Mesodermal cell (in vitro differentiated cells): Measurements from ENCODE around the gene SERPINF2.

Experiments used
- H3K27ac ChIP-seq: 2 replicates; pipeline ENCODE4 v1.7.0; 2013; ENCODE audit warnings: mild to moderate bottlenecking, low read depth, low read length, moderate library complexity; ENCODE audit not compliant: severe bottlenecking
- H3K36me3 ChIP-seq: 2 replicates; pipeline ENCODE4 v1.7.1; 2013; ENCODE audit warnings: mild to moderate bottlenecking, low read length, moderate library complexity; ENCODE audit not compliant: control insufficient read depth, insufficient read depth
- H3K4me1 ChIP-seq: one replicate; pipeline ENCODE4 v1.7.1; 2013; ENCODE audit warnings: mild to moderate bottlenecking, low read length; ENCODE audit not compliant: insufficient read depth, control insufficient read depth, poor library complexity, severe bottlenecking
- H3K4me3 ChIP-seq: 2 replicates; pipeline ENCODE4 v1.7.0; 2013; ENCODE audit warnings: low read length, control low read depth, mild to moderate bottlenecking; ENCODE audit not compliant: insufficient read depth, poor library complexity, severe bottlenecking; ENCODE audit errors: extremely low read depth
- H3K9me3 ChIP-seq: 2 replicates; pipeline ENCODE4 v1.7.1; 2013; ENCODE audit warnings: mild to moderate bottlenecking, low read length, moderate library complexity; ENCODE audit not compliant: control insufficient read depth
- WGBS, 2 experiments: methylation state at CpG; one replicate each; pipeline ENCODE4 v1.1.5; 2013; ENCODE audit warnings: missing lambda C conversion rate in 2 of 2; ENCODE audit not compliant: insufficient coverage in 2 of 2; 5-methylcytosine and 5-hydroxymethylcytosine counted together

The SERPINF2 gene

GRCh38 chr17:1727258-1727789 is 15.3 kb upstream of the SERPINF2 start:
- H3K4me3 ChIP-seq: no peak overlapping the region
- WGBS, 2 experiments: 95 to 97% methylated on average over 21 of the region's 21 CpGs
- peaks cover 6% of the 10 kb centered on the region for H3K4me1 ChIP-seq
- no peaks in the 10 kb centered on the region for H3K9me3 ChIP-seq
- H3K36me3 ChIP-seq: peaks cover 13% of the 10 kb centered on the region
- no peak overlapping the region for H3K27ac ChIP-seq

- Histone ChIP-seq H3K9me3 (no peaks in the 10 kb centered on the region), H3K36me3 (peaks cover 16% of the 10 kb centered on the region), H3K4me3 (no peak overlapping the region), H3K4me1 (peaks cover 2% of the 10 kb centered on the region), H3K27ac (no peak overlapping the region)
- 94 to 96% methylated on average over 23 to 24 of the region's 28 CpGs for WGBS, 2 experiments
Observed at GRCh38 chr17:1727876-1728630, 14.6 kb upstream of the SERPINF2 start.

DNA sequence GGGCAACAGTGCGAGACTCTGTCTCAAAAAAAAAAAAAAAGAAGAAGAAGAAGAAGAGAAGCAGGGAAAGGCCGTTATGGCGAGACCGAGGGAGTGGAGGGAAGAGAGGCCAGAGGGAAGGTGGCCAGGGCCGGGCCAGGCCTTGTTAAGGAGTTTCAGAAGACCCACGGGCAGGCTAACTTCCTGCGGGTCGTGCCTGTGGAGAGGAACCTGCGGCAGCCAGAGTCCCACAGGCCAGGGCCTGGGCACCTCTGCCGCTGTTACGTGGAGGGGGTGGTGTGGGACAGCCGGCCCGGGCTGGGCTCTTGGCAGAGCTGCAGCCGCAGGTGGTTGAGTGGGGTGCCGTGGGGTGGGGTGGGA is 12.7 kb upstream of the SERPINF2 start:
- Histone ChIP-seq H3K4me1 (no peaks in the 10 kb centered on the region), H3K36me3 (peaks cover 20% of the 10 kb centered on the region), H3K4me3 (no peak overlapping the region), H3K27ac (no peak overlapping the region), H3K9me3 (no peaks in the 10 kb centered on the region)
- WGBS, 2 experiments: 91 to 98% methylated on average over 12 to 15 of the region's 15 CpGs

- WGBS, 2 experiments: 93 to 96% methylated on average over 33 to 37 of the region's 40 CpGs
- Histone ChIP-seq H3K9me3 (no peaks in the 10 kb centered on the region), H3K27ac (no peak overlapping the region), H3K4me3 (no peak overlapping the region), H3K36me3 (peaks cover 20% of the 10 kb centered on the region), H3K4me1 (no peaks in the 10 kb centered on the region)
Observed at GRCh38 chr17:1730326-1731193, 12.1 kb upstream of the SERPINF2 start.

- Histone ChIP-seq H3K4me1 (peaks cover 5% of the 10 kb centered on the region), H3K36me3 (peaks cover 20% of the 10 kb centered on the region), H3K4me3 (no peak overlapping the region), H3K9me3 (no peaks in the 10 kb centered on the region), H3K27ac (no peak overlapping the region)
- 91 to 100% methylated on average over 6 to 7 of the region's 10 CpGs for WGBS, 2 experiments
Observed at GRCh38 chr17:1731194-1731506, 11.5 kb upstream of the SERPINF2 start.

DNA sequence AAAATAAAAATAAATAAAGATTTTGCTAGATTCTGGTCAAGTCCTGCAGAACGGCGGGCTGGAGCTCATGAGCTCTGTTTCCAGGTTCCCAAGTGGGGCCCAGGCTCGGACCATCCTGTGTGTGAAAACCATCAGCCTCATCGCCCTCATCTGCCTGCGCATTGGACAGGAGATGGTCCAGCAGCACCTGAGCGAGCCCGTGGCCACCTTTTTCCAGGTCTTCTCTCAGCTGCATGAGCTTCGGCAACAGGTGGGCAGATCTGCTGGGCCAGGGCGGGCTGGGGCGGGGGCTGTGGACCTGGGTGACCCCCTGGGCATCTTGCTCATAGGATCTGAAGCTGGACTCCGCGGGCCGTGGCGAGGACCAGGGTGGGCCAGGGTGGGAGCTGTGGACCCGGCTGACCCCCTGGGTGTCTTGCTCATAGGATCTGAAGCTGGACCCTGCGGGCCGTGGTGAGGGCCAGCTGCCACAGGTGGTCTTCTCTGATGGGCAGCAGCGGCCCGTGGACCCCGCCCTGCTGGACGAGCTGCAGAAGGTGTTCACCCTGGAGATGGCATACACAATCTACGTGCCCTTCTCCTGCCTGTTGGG is 10.3 kb upstream of the SERPINF2 start:
- Histone ChIP-seq H3K9me3 (no peaks in the 10 kb centered on the region), H3K27ac (no peak overlapping the region), H3K36me3 (peaks cover 17% of the 10 kb centered on the region), H3K4me3 (no peak overlapping the region), H3K4me1 (peaks cover 16% of the 10 kb centered on the region)
- WGBS, 2 experiments: 96 to 97% methylated on average over 21 to 22 of the region's 22 CpGs

- no peak overlapping the region for H3K27ac ChIP-seq
- no peaks in the 10 kb centered on the region for H3K9me3 ChIP-seq
- peaks cover 16% of the 10 kb centered on the region for H3K4me1 ChIP-seq
- WGBS, 2 experiments: 89% methylated on average over 11 of the region's 11 CpGs
- H3K36me3 ChIP-seq: peaks cover 15% of the 10 kb centered on the region
- H3K4me3 ChIP-seq: no peak overlapping the region
Observed at GRCh38 chr17:1732833-1733321, 9.8 kb upstream of the SERPINF2 start.

DNA sequence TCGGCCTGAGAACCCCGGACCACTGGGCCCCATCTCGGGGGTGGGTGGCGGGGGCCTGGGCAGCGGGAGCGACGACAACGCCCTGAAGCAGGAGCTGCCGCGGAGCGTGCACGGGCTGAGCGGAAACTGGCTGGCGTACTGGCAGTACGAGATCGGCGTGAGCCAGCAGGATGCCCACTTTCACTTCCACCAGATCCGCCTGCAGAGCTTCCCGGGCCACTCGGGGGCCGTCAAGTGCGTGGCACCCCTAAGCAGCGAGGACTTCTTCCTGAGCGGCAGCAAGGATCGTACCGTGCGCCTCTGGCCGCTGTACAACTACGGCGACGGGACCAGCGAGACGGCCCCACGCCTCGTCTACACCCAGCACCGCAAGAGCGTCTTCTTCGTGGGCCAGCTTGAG is 8.9 kb upstream of the SERPINF2 start:
- Histone ChIP-seq H3K9me3 (no peaks in the 10 kb centered on the region), H3K36me3 (peaks cover 15% of the 10 kb centered on the region), H3K4me1 (peaks cover 16% of the 10 kb centered on the region), H3K4me3 (no peak overlapping the region), H3K27ac (no peak overlapping the region)
- WGBS, 2 experiments: 97 to 98% methylated on average over 38 of the region's 38 CpGs

DNA sequence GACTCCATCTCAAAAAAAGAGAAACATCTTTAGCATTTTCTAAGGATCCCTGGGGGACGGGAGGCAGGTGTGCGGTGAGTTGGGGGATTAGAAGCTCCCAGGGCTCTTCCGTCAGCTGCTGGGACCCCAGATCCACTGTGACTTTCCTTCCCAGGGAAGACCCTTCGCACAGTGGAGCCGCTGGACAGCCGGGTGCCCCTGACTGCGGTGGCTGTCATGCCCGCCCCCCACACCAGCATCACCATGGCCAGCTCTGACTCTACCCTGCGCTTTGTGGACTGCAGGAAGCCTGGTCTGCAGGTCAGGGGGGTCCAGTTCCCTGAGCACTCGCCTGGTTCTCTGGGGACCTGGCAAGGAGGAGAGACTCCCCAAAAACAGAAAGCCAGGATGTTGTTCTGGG is 7.3 kb upstream of the SERPINF2 start:
- Histone ChIP-seq H3K27ac (no peak overlapping the region), H3K36me3 (peaks cover 15% of the 10 kb centered on the region), H3K4me3 (no peak overlapping the region), H3K4me1 (peaks cover 16% of the 10 kb centered on the region), H3K9me3 (no peaks in the 10 kb centered on the region)
- WGBS, 2 experiments: 98 to 99% methylated on average over 9 to 10 of the region's 10 CpGs

DNA sequence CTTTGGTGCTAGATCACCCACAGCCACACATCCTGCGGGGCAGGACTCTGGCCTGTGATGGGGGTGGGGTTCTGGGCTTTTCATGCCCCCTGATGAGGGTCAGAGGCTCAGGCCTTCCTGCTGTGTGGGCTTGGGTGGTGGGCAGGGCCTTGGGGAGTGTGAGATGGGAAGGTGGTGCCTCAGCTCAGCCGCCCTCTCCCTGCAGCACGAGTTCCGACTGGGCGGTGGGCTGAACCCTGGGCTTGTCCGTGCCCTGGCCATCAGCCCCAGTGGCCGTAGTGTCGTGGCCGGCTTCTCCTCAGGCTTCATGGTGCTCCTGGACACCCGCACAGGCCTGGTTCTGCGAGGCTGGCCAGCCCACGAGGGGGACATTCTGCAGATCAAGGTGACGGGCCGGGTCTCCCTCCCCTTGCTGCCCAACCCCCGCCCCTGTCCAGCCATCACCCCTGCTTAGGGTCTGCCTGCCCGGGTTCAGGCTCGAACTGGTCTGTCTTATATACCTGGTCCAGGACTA is 6.8 kb upstream of the SERPINF2 start:
- H3K9me3 ChIP-seq: no peaks in the 10 kb centered on the region
- H3K27ac ChIP-seq: no peak overlapping the region
- peaks cover 14% of the 10 kb centered on the region for H3K36me3 ChIP-seq
- WGBS, 2 experiments: 90 to 93% methylated on average over 13 to 16 of the region's 17 CpGs
- H3K4me3 ChIP-seq: no peak overlapping the region
- H3K4me1 ChIP-seq: peaks cover 16% of the 10 kb centered on the region
